GM23338 (cell line): ENCODE results near the gene CEP44. TPM values are rescaled to one million over a fixed set of nuclear protein-coding genes. Genes with fewer than 3 reads are reported as not detected.

ENCODE experiments used
- ATAC-seq: fragments of 200-7000 bp; cut with Tn5 transposase; 3 replicates; pipeline ENCODE4 v1.9.1; 2020
- DNase-seq: peaks from one replicate; pipeline ENCODE4 v3.0.0-alpha.2; 2015; ENCODE audit warnings: low spot score
- H2AFZ ChIP-seq: fragments of 200-600 bp; sonication (generic); 2 replicates; pipeline ENCODE4 v1.8.0; 2016; ENCODE audit warnings: antibody characterized with exemption, mild to moderate bottlenecking, moderate library complexity
- H3F3A ChIP-seq: fragments of 200-600 bp; sonication (generic); replicated peaks from 2 replicates; pipeline ENCODE4 v1.8.0; 2017; ENCODE audit warnings: antibody characterized with exemption, mixed run types, low read depth
- H3K27ac ChIP-seq: fragments of 200-600 bp; sonication (generic); 2 replicates; pipeline ENCODE4 v1.6.1; 2016; ENCODE audit warnings: low read depth
- H3K27me3 ChIP-seq: fragments of 200-600 bp; sonication (generic); 2 replicates; pipeline ENCODE4 v1.8.0; 2016; ENCODE audit warnings: mild to moderate bottlenecking, mixed run types, moderate library complexity; ENCODE audit not compliant: insufficient read depth
- H3K36me3 ChIP-seq: fragments of 200-600 bp; sonication (generic); 2 replicates; pipeline ENCODE4 v1.8.0; 2016; ENCODE audit warnings: mild to moderate bottlenecking; ENCODE audit not compliant: insufficient read depth
- H3K4me1 ChIP-seq: fragments of 200-600 bp; sonication (generic); 2 replicates; pipeline ENCODE4 v1.8.0; 2016; ENCODE audit warnings: mild to moderate bottlenecking, moderate library complexity; ENCODE audit not compliant: insufficient read depth
- H3K4me2 ChIP-seq: fragments of 200-600 bp; sonication (generic); 2 replicates; pipeline ENCODE4 v1.7.1; 2017; ENCODE audit warnings: mixed run types
- H3K4me3 ChIP-seq: fragments of 200-600 bp; sonication (generic); 2 replicates; pipeline ENCODE4 v1.6.1; 2016; ENCODE audit warnings: mixed run types
- H3K79me2 ChIP-seq: fragments of 200-600 bp; sonication (generic); replicated peaks from 2 replicates; pipeline ENCODE4 v1.8.0; 2017; ENCODE audit warnings: mild to moderate bottlenecking; ENCODE audit not compliant: insufficient read depth
- H3K9me2 ChIP-seq: fragments of 200-600 bp; sonication (generic); 2 replicates; pipeline ENCODE4 v1.8.0; 2017; ENCODE audit not compliant: insufficient read depth
- H4K20me1 ChIP-seq: fragments of 200-600 bp; sonication (generic); replicated peaks from 2 replicates; pipeline ENCODE4 v1.8.0; 2017; ENCODE audit warnings: mild to moderate bottlenecking; ENCODE audit not compliant: insufficient read depth
- H3K27ac Mint-ChIP-seq: 2 replicates; pipeline ENCODE4 v1.8.0; 2020; ENCODE audit warnings: inconsistent platforms, mild to moderate bottlenecking, moderate library complexity, mixed read lengths
- H3K27me3 Mint-ChIP-seq: 3 replicates; pipeline ENCODE4 v1.8.0; 2022; ENCODE audit warnings: low read depth, mild to moderate bottlenecking, moderate library complexity, mixed read lengths, inconsistent platforms; ENCODE audit not compliant: insufficient read depth, poor library complexity
- H3K36me3 Mint-ChIP-seq: 3 replicates; pipeline ENCODE4 v1.8.0; 2021; ENCODE audit warnings: low read depth, mild to moderate bottlenecking, inconsistent platforms, moderate library complexity, mixed read lengths
- H3K4me1 Mint-ChIP-seq: 3 replicates; pipeline ENCODE4 v1.8.0; 2020; ENCODE audit warnings: mild to moderate bottlenecking, inconsistent platforms, mixed read lengths
- H3K4me3 Mint-ChIP-seq: 3 replicates; pipeline ENCODE4 v1.8.0; 2021; ENCODE audit warnings: moderate library complexity, mild to moderate bottlenecking, inconsistent platforms, mixed read lengths
- H3K9me3 Mint-ChIP-seq: 3 replicates; pipeline ENCODE4 v1.8.0; 2020; ENCODE audit warnings: moderate library complexity, mild to moderate bottlenecking, inconsistent platforms, mixed read lengths
- CREB1 ChIP-seq: fragments of 250-450 bp; sonication (Bioruptor Pico); IDR thresholded peaks from 2 replicates; pipeline ENCODE4 v1.5.0; 2020; ENCODE audit warnings: low read depth, mild to moderate bottlenecking, moderate library complexity
- CTCF ChIP-seq, 2 experiments: fragments of 200-600 bp in 1 of 2; sonication (generic) in 1 of 2; conservative IDR thresholded peaks; 2 replicates each; pipeline versions ENCODE4 v1.5.1 to v1.6.1; 2016 to 2017; ENCODE audit warnings: antibody characterized with exemption in 2 of 2, low read depth in 2 of 2, mild to moderate bottlenecking in 2 of 2, moderate library complexity in 1 of 2
- ETS1 ChIP-seq: IDR thresholded peaks from 2 replicates; pipeline ENCODE4 v1.6.1; 2016; ENCODE audit warnings: antibody characterized with exemption
- EZH2 ChIP-seq: fragments of 200-600 bp; sonication (generic); IDR thresholded peaks from one replicate; pipeline ENCODE4 v1.8.0; 2017; ENCODE audit warnings: antibody characterized with exemption, mild to moderate bottlenecking, low read depth; ENCODE audit not compliant: unreplicated experiment
- EZH2phosphoT487 ChIP-seq: fragments of 200-600 bp; sonication (generic); IDR thresholded peaks from one replicate; pipeline ENCODE4 v1.8.1; 2018; ENCODE audit warnings: antibody characterized with exemption; ENCODE audit not compliant: unreplicated experiment
- JUNB ChIP-seq: IDR thresholded peaks from one replicate; pipeline ENCODE4 v1.6.1; 2016; ENCODE audit warnings: antibody characterized with exemption; ENCODE audit not compliant: unreplicated experiment
- NANOG ChIP-seq: IDR thresholded peaks from 2 replicates; pipeline ENCODE4 v1.6.1; 2016; ENCODE audit warnings: antibody characterized with exemption, borderline replicate concordance
- POLR2AphosphoS5 ChIP-seq: IDR thresholded peaks from 2 replicates; pipeline ENCODE4 v1.6.1; 2016; ENCODE audit warnings: antibody characterized with exemption, low read depth
- REST ChIP-seq: IDR thresholded peaks from one replicate; pipeline ENCODE4 v1.6.1; 2018; ENCODE audit warnings: antibody characterized with exemption; ENCODE audit not compliant: unreplicated experiment
- STAT1 ChIP-seq: IDR thresholded peaks from one replicate; pipeline ENCODE4 v1.6.1; 2016; ENCODE audit warnings: antibody characterized with exemption; ENCODE audit not compliant: unreplicated experiment
- ZNF114 ChIP-seq: fragments of 250-450 bp; sonication (Bioruptor Pico); IDR thresholded peaks from 2 replicates; pipeline ENCODE4 v1.5.0; 2020; ENCODE audit warnings: mild to moderate bottlenecking, moderate library complexity
- ZNF331 ChIP-seq: fragments of 250-450 bp; sonication (Bioruptor Pico); IDR thresholded peaks from 2 replicates; pipeline ENCODE4 v1.5.0; 2020; ENCODE audit warnings: low read depth, mild to moderate bottlenecking, moderate library complexity
- ZNF462 ChIP-seq: fragments of 250-450 bp; sonication (Bioruptor Pico); IDR thresholded peaks from 2 replicates; pipeline ENCODE4 v1.5.0; 2020; ENCODE audit warnings: mild to moderate bottlenecking, moderate library complexity
- polyA plus RNA-seq: library from polyadenylated mRNA; unstranded; fragments of >200 nt; fragmentation: Nextera tagmentation; extraction: Ambion mirVana; gene quantifications from 2 replicates; pipeline ENCODE4 v1.2.1, GENCODE V29; 2016
- total RNA-seq: library from RNA; depleted of rRNA; stranded (reverse); fragments of >200 nt; shearing (Covaris generic); gene quantifications from 2 replicates; pipeline ENCODE4 v1.2.3, GENCODE V29; 2014

Gene CEP44
- total and polyA plus RNA-seq, 2 experiments from 2014 or later = 12.1 to 17.4 TPM

GRCh38 chr4:174236359-174236758 lies 47.4 kb upstream of the CEP44 start:
- Mint-ChIP-seq H3K9me3 (no peaks in the 10 kb centered on the region), H3K27ac (no peak overlapping the region), H3K4me3 (no peak overlapping the region), H3K36me3 (no peaks in the 10 kb centered on the region), H3K27me3 (no peaks in the 10 kb centered on the region), H3K4me1 (no peaks in the 10 kb centered on the region; the same call in 2 of the 3 replicates)
- H3K4me1 ChIP-seq = no peaks in the 10 kb centered on the region
- H3K4me3 ChIP-seq = no peak overlapping the region
- no peak overlapping the region for H3K27ac ChIP-seq
- ATAC-seq (no peak), DNase-seq (no peak)
- H3K36me3 ChIP-seq = no peaks in the 10 kb centered on the region
- no peak overlapping the region for H2AFZ ChIP-seq
- no peak overlapping the region for H3K4me2 ChIP-seq
- no peaks in the 10 kb centered on the region for H3K79me2 ChIP-seq
- no peaks in the 10 kb centered on the region for H3K27me3 ChIP-seq
- no peaks in the 10 kb centered on the region for H4K20me1 ChIP-seq
- H3F3A ChIP-seq = no peaks in the 10 kb centered on the region
- TF ChIP-seq ZNF331 (CRISPR knock-in tag) = no peak
- no peak for TF ChIP-seq ZNF114 (CRISPR knock-in tag)
- TF ChIP-seq ZNF462 (CRISPR knock-in tag) = no peak
- no peak for TF ChIP-seq STAT1
- TF ChIP-seq REST = no peak
- TF ChIP-seq CREB1 (CRISPR knock-in tag) = no peak
- no peak for TF ChIP-seq NANOG
- no peak for TF ChIP-seq EZH2phosphoT487
- TF ChIP-seq EZH2 = no peak
- TF ChIP-seq CTCF (conservative IDR thresholded peaks at IDR 0.05; ENCODE audit: low read depth in 2 of 2) = no peak
- TF ChIP-seq POLR2AphosphoS5 = no peak
- TF ChIP-seq JUNB = no peak
- no peak for TF ChIP-seq ETS1
- H3K9me2 ChIP-seq = no peaks in the 10 kb centered on the region
